Osteocyte (in vitro differentiated cells): Measurements from ENCODE around the gene PSD4. TPM values are rescaled to one million over a fixed set of nuclear protein-coding genes. Genes with fewer than 3 reads are reported as not detected.

Source experiments
- DNase-seq: peaks from one replicate; pipeline ENCODE4 v3.0.0; 2021; ENCODE audit warnings: mixed read lengths; ENCODE audit not compliant: unreplicated experiment; ENCODE audit errors: extremely low spot score
- H3K27ac Mint-ChIP-seq: one replicate; pipeline ENCODE4 v1.8.0; 2021; ENCODE audit warnings: mild to moderate bottlenecking, mixed read lengths; ENCODE audit not compliant: unreplicated experiment
- H3K27me3 Mint-ChIP-seq: one replicate; pipeline ENCODE4 v1.8.0; 2021; ENCODE audit warnings: mixed read lengths; ENCODE audit not compliant: unreplicated experiment
- H3K36me3 Mint-ChIP-seq: one replicate; pipeline ENCODE4 v1.8.0; 2021; ENCODE audit warnings: mixed read lengths; ENCODE audit not compliant: unreplicated experiment
- H3K4me1 Mint-ChIP-seq: one replicate; pipeline ENCODE4 v1.8.0; 2021; ENCODE audit warnings: mixed read lengths; ENCODE audit not compliant: unreplicated experiment
- H3K4me3 Mint-ChIP-seq: one replicate; pipeline ENCODE4 v1.8.0; 2021; ENCODE audit warnings: mild to moderate bottlenecking, moderate library complexity, mixed read lengths; ENCODE audit not compliant: unreplicated experiment
- H3K9me3 Mint-ChIP-seq: one replicate; pipeline ENCODE4 v1.8.0; 2021; ENCODE audit warnings: mixed read lengths; ENCODE audit not compliant: unreplicated experiment
- total RNA-seq: library from RNA; stranded (reverse); gene quantifications from 2 replicates; pipeline ENCODE4 v1.2.1, GENCODE V29; 2021
- TF ChIP-seq, protein P1 (sequence below): fragments of 200-600 bp; sonication (generic); IDR thresholded peaks from 2 replicates; pipeline ENCODE4 v1.5.0; 2021; ENCODE audit warnings: antibody characterized with exemption, mild to moderate bottlenecking, moderate library complexity

Gene PSD4
- total RNA-seq, 1 donor from 2014 or later: 8.9 TPM

GRCh38 chr2:113169586-113169985, 4.2 kb upstream of the PSD4 start:
- Mint-ChIP-seq H3K4me3 (no peak overlapping the region), H3K27ac (no peak overlapping the region), H3K9me3 (no peaks in the 10 kb centered on the region), H3K4me1 (no peaks in the 10 kb centered on the region), H3K27me3 (no peaks in the 10 kb centered on the region), H3K36me3 (no peaks in the 10 kb centered on the region)
- TF ChIP-seq, protein P1, sequence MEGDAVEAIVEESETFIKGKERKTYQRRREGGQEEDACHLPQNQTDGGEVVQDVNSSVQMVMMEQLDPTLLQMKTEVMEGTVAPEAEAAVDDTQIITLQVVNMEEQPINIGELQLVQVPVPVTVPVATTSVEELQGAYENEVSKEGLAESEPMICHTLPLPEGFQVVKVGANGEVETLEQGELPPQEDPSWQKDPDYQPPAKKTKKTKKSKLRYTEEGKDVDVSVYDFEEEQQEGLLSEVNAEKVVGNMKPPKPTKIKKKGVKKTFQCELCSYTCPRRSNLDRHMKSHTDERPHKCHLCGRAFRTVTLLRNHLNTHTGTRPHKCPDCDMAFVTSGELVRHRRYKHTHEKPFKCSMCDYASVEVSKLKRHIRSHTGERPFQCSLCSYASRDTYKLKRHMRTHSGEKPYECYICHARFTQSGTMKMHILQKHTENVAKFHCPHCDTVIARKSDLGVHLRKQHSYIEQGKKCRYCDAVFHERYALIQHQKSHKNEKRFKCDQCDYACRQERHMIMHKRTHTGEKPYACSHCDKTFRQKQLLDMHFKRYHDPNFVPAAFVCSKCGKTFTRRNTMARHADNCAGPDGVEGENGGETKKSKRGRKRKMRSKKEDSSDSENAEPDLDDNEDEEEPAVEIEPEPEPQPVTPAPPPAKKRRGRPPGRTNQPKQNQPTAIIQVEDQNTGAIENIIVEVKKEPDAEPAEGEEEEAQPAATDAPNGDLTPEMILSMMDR: no peak
- no peak for DNase-seq

DNA sequence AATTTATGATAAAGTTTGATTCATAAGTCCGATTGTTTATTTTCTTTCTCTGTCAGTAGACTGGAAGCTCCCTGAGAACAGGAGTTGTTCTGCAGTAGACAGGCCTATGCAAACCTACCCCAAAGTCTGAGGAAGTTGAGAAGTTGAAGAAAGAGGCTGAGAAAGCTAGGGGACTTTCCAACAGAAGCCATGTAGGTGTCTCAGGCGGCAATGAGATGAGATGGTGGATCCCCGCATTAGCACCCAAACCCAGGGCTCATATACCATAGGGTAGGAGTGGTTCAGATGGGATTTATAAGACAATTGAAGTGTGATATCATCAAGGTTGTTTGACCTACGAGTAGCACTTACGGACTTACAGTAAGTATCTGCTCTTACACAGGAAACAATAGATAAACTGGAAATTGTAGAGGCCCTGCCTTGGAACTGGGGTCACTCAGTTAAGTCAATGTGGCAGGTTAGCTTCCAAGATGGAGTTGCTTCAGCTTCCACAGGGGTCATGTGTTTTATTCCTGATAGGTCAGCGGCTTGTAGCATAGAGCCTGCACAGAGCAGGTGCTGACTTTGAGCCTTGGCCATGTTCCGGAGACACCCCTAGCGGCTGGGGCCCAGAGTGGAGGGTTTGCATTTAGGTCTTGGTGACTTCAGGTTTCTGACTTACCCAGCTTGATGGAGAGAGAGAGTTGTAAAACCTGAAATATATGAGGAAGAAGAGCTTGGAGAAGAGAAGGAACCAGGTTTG, 2.3 kb upstream of the PSD4 start:
- no peaks in the 10 kb centered on the region for H3K9me3 Mint-ChIP-seq
- no peaks in the 10 kb centered on the region for H3K4me1 Mint-ChIP-seq
- H3K36me3 Mint-ChIP-seq: no peaks in the 10 kb centered on the region
- H3K4me3 Mint-ChIP-seq: no peak overlapping the region
- peaks cover 2% of the 10 kb centered on the region for H3K27me3 Mint-ChIP-seq
- no peak overlapping the region for H3K27ac Mint-ChIP-seq
- no peak for DNase-seq
- TF ChIP-seq, protein P1: no peak

DNA sequence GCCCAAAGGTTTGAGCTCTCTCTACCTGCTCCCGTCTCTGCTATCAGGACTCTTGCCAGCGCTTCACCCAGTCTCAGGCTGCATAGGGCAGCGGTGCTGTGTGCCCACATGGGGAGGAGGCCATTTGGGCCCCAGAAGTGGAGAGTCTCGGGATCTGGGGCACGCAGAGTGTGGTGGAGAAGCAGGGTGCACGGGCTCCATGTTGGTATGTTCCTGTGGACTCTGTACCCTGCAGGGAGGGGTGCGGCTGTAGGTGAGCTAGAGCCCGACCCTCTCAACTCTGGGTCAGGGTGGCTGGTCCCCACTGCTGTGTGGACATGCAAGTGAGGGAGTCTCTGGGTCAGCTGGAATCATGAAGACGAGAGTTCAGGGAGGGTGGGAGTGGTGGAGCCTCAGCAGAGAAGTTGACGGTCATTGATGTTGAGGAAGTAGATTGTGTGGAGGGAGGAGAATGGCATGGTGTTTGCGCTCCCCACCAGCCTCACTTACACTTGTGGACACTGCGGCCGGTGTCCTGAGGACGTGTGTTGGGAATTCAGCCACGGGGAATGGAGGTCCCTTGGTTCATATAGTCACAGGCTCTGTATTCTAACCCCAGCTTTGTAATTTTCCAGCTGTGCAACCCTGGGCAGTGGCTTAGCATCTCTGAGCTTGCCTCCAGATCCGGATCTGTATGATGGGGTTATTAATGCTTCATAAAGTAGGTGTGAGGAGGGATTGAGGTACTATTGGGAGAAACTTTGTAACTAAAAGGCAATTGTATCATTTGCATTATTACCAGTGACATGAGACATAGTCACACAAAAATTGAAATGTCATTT, 840 bp upstream of the PSD4 start:
- TF ChIP-seq, protein P1: no peak
- Mint-ChIP-seq H3K36me3 (no peaks in the 10 kb centered on the region), H3K4me3 (no peak overlapping the region)

DNA sequence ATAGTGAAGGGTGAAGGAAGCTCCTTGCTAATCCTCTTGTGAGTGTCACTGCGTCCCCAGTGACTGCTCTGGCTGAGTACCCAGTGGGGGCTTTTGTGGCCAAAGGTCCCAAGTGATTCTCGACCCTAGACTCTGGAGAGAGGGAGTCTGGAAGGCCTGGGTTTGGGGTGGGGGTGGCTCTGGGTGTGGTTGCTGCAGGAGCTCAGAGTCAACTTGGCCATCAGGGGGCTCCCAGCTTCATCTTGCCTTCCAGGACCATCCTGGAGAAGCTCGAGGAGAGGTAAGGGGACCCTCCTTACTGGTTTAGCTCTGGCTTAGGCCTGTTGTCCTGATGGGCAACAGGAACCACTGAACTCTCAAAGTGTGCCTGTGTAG, 592 bp downstream of the PSD4 start:
- Mint-ChIP-seq H3K4me1 (no peaks in the 10 kb centered on the region), H3K4me3 (no peak overlapping the region), H3K27ac (no peak overlapping the region), H3K27me3 (peaks cover 2% of the 10 kb centered on the region), H3K9me3 (no peaks in the 10 kb centered on the region), H3K36me3 (no peaks in the 10 kb centered on the region)
- TF ChIP-seq, protein P1: no peak
- DNase-seq: no peak

More for the DNA sequence above, 840 bp upstream of the PSD4 start:
- H3K27me3 Mint-ChIP-seq: peaks cover 2% of the 10 kb centered on the region
- no peaks in the 10 kb centered on the region for H3K9me3 Mint-ChIP-seq
- DNase-seq: no peak
- no peak overlapping the region for H3K27ac Mint-ChIP-seq
- H3K4me1 Mint-ChIP-seq: no peaks in the 10 kb centered on the region

DNA sequence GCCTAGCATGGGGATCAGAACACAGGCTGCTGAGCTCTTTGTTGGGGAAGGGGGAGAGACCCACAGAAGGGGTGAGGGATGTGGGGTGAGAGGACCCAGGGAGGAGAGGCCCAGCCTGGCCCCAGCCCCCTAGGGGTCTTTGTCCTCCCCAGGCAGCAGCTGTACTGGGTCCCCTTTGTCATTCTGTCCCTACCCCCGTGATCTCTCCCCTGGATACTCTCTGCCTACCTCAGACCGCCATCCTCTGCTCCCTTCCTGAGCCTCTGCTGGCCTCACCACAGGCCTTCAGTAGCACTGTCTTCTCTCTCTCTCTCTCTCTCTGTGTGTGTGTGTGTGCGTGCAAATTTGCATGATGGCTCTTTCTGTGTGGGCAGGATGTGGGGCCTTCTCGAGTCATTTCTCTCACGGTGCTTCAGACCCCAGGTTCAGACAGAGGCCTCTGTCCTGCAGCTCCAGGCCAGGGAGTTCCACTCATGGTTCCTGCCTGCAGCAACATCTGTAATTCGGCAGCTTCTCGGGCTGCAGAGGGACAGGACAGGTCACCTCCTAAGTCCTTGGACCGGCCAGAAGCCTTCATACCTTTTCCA, 1.4 kb downstream of the PSD4 start:
- Mint-ChIP-seq H3K4me3 (no peak overlapping the region), H3K9me3 (no peaks in the 10 kb centered on the region), H3K4me1 (no peaks in the 10 kb centered on the region), H3K27ac (no peak overlapping the region), H3K27me3 (peaks cover 2% of the 10 kb centered on the region), H3K36me3 (no peaks in the 10 kb centered on the region)
- TF ChIP-seq, protein P1: no peak
- DNase-seq: no peak
